ENCODE measurements around the gene RPUSD1.
"Not testable (repeated sequence)": the region's sequence is repeated elsewhere in the genome, so short reads cannot be mapped to it uniquely, and the experiment has no call there.

- not testable (repeated sequence) for TF ChIP-seq TSHZ2 (CRISPR knock-in tag; IDR thresholded peaks at IDR 0.05); ZNF565 (CRISPR knock-in tag; conservative IDR thresholded peaks at IDR 0.05; ENCODE audit: low read depth)
These were observed 31.8 kb upstream of the RPUSD1 start for GRCh38 chr16:820044-820408.

Measured in SK-N-SH treated with all-trans-retinoic acid at 6 μM for 48 hours (cell line).